HEK293 (cell line): ENCODE results near the gene RAB9A.

Experiments used
- CTCF ChIA-PET: fragments of 350-600 bp; formaldehyde crosslinking; extraction: SDS; loops from one replicate; lab custom pipeline; 2021; ENCODE audit warnings: antibody characterized with exemption; lab: Yijun Ruan, JAX
- POLR2A ChIA-PET: fragments of 300-600 bp; formaldehyde crosslinking; extraction: SDS; loops from one replicate; lab custom pipeline; 2020; ENCODE audit warnings: antibody characterized with exemption, inconsistent platforms; lab: Yijun Ruan, JAX
- H3K27ac ChIP-seq: fragments of 200-500 bp; sonication (Bioruptor generic); 2 replicates; pipeline ENCODE4 v1.5.1; 2014; ENCODE audit warnings: low read depth, low read length, control low read depth, inconsistent platforms; ENCODE audit errors: extremely low read depth
- H3K36me3 ChIP-seq, 2 experiments: fragments of 200-500 bp in 1 of 2; sonication (Bioruptor generic) in 1 of 2; 1 replicate in 1 of 2; 2 replicates in 1 of 2; pipeline ENCODE4 v1.5.1; 2014 to 2017; ENCODE audit warnings: inconsistent platforms in 2 of 2, low read length in 2 of 2; ENCODE audit not compliant: control insufficient read depth in 2 of 2, insufficient read depth in 1 of 2
- H3K4me1 ChIP-seq: fragments of 200-500 bp; sonication (Bioruptor generic); 2 replicates; pipeline ENCODE4 v1.5.1; 2014; ENCODE audit warnings: mild to moderate bottlenecking, low read length, inconsistent platforms; ENCODE audit not compliant: control insufficient read depth, insufficient read depth
- H3K4me3 ChIP-seq: 2 replicates; pipeline ENCODE4 v1.5.1; 2011; ENCODE audit warnings: low read depth, mild to moderate bottlenecking, control low read depth, low read length, moderate library complexity
- H3K9me3 ChIP-seq: fragments of 200-500 bp; sonication (Bioruptor generic); 2 replicates; pipeline ENCODE4 v1.5.1; 2014; ENCODE audit warnings: low read depth, low read length, inconsistent platforms; ENCODE audit not compliant: control insufficient read depth, insufficient read depth
- BCL11A ChIP-seq: fragments of 450-650 bp; formaldehyde crosslinking; IDR thresholded peaks from 2 replicates; pipeline ENCODE4 v1.5.1; 2016; ENCODE audit warnings: low read depth, missing biosample characterization, missing genetic modification characterization
- FEZF1 ChIP-seq: fragments of 450-650 bp; formaldehyde crosslinking; IDR thresholded peaks from 2 replicates; pipeline ENCODE4 v1.5.1; 2016; ENCODE audit warnings: missing biosample characterization, missing genetic modification characterization
- GLI2 ChIP-seq: fragments of 450-650 bp; formaldehyde crosslinking; IDR thresholded peaks from 2 replicates; pipeline ENCODE4; 2017; ENCODE audit warnings: missing biosample characterization, missing genetic modification characterization, low read depth, borderline replicate concordance
- GLIS2 ChIP-seq: fragments of 450-650 bp; formaldehyde crosslinking; IDR thresholded peaks from 2 replicates; pipeline ENCODE4 v1.5.1; 2016; ENCODE audit warnings: missing biosample characterization, missing genetic modification characterization
- HOXD13 ChIP-seq: sonication (generic); formaldehyde crosslinking; IDR thresholded peaks from 2 replicates; pipeline ENCODE4 v1.8.0; 2022; ENCODE audit warnings: missing genetic modification reagents, borderline replicate concordance
- KLF7 ChIP-seq: fragments of 450-650 bp; formaldehyde crosslinking; IDR thresholded peaks from 2 replicates; pipeline ENCODE4 v1.5.1; 2016; ENCODE audit warnings: missing biosample characterization, missing genetic modification characterization, borderline replicate concordance
- TCF7L2 ChIP-seq: IDR thresholded peaks from 2 replicates; pipeline ENCODE4 v1.6.1; 2011; ENCODE audit warnings: low read depth, mild to moderate bottlenecking, inconsistent platforms, low read length, moderate library complexity, borderline replicate concordance
- YY1 ChIP-seq: fragments of 450-650 bp; formaldehyde crosslinking; IDR thresholded peaks from 2 replicates; pipeline ENCODE4 v1.5.1; 2018; ENCODE audit warnings: missing biosample characterization, missing genetic modification characterization
- ZNF184 ChIP-seq: fragments of 450-650 bp; IDR thresholded peaks from 2 replicates; pipeline ENCODE4 v1.5.1; 2018; ENCODE audit warnings: missing biosample characterization, mild to moderate bottlenecking, missing genetic modification characterization
- ZNF2 ChIP-seq: fragments of 450-650 bp; formaldehyde crosslinking; IDR thresholded peaks from 2 replicates; pipeline ENCODE4 v1.5.1; 2016; ENCODE audit warnings: missing biosample characterization, missing genetic modification characterization
- ZNF211 ChIP-seq: fragments of 450-650 bp; formaldehyde crosslinking; IDR thresholded peaks from 2 replicates; pipeline ENCODE4 v1.5.1; 2016; ENCODE audit warnings: low read depth, missing biosample characterization, missing genetic modification characterization
- ZNF292 ChIP-seq: fragments of 450-650 bp; formaldehyde crosslinking; IDR thresholded peaks from 2 replicates; pipeline ENCODE4 v1.5.1; 2016; ENCODE audit warnings: low read depth, missing biosample characterization, missing genetic modification characterization, borderline replicate concordance
- ZNF302 ChIP-seq: fragments of 450-650 bp; formaldehyde crosslinking; IDR thresholded peaks from 2 replicates; pipeline ENCODE4 v1.5.1; 2016; ENCODE audit warnings: missing biosample characterization, missing genetic modification characterization, low read depth
- ZNF341 ChIP-seq: fragments of 450-650 bp; formaldehyde crosslinking; IDR thresholded peaks from 2 replicates; pipeline ENCODE4; 2016; ENCODE audit warnings: low read depth, missing biosample characterization, missing genetic modification characterization
- ZNF350 ChIP-seq: fragments of 450-650 bp; formaldehyde crosslinking; IDR thresholded peaks from 2 replicates; pipeline ENCODE4 v1.5.0; 2017; ENCODE audit warnings: missing biosample characterization, mild to moderate bottlenecking, missing genetic modification characterization
- ZNF404 ChIP-seq: fragments of 450-650 bp; formaldehyde crosslinking; IDR thresholded peaks from 2 replicates; pipeline ENCODE4 v1.5.1; 2017; ENCODE audit warnings: missing biosample characterization, missing genetic modification characterization
- ZNF529 ChIP-seq: fragments of 450-650 bp; formaldehyde crosslinking; IDR thresholded peaks from 2 replicates; pipeline ENCODE4 v1.5.1; 2017; ENCODE audit warnings: missing genetic modification characterization, missing biosample characterization; ENCODE audit not compliant: insufficient replicate concordance
- ZNF544 ChIP-seq: fragments of 450-650 bp; formaldehyde crosslinking; IDR thresholded peaks from 2 replicates; pipeline ENCODE4 v1.5.0; 2017; ENCODE audit warnings: missing biosample characterization, missing genetic modification characterization
- ZNF549 ChIP-seq: fragments of 450-650 bp; IDR thresholded peaks from 2 replicates; pipeline ENCODE4 v1.5.1; 2018; ENCODE audit warnings: missing biosample characterization, missing genetic modification characterization, mild to moderate bottlenecking, inconsistent platforms, moderate library complexity
- ZNF555 ChIP-seq: fragments of 450-650 bp; formaldehyde crosslinking; conservative IDR thresholded peaks from 2 replicates; pipeline ENCODE4 v1.5.1; 2017; ENCODE audit warnings: missing biosample characterization, mild to moderate bottlenecking, missing genetic modification characterization, inconsistent platforms
- ZNF560 ChIP-seq: fragments of 450-650 bp; formaldehyde crosslinking; IDR thresholded peaks from 2 replicates; pipeline ENCODE4 v1.5.1; 2017; ENCODE audit warnings: missing biosample characterization, missing genetic modification characterization, borderline replicate concordance
- ZNF571 ChIP-seq: fragments of 450-650 bp; formaldehyde crosslinking; IDR thresholded peaks from 2 replicates; pipeline ENCODE4 v1.5.0; 2017; ENCODE audit warnings: missing biosample characterization, missing genetic modification characterization
- ZNF660 ChIP-seq: fragments of 450-650 bp; IDR thresholded peaks from 2 replicates; pipeline ENCODE4 v1.5.1; 2018; ENCODE audit warnings: missing biosample characterization, mild to moderate bottlenecking, missing genetic modification characterization
- ZNF768 ChIP-seq: fragments of 450-650 bp; formaldehyde crosslinking; IDR thresholded peaks from 2 replicates; pipeline ENCODE4 v1.5.1; 2018; ENCODE audit warnings: missing biosample characterization, mild to moderate bottlenecking, missing genetic modification characterization
- ZNF785 ChIP-seq: fragments of 450-650 bp; formaldehyde crosslinking; IDR thresholded peaks from 2 replicates; pipeline ENCODE4 v1.5.1; 2016; ENCODE audit warnings: missing biosample characterization, missing genetic modification characterization
- ZSCAN23 ChIP-seq: fragments of 450-650 bp; formaldehyde crosslinking; IDR thresholded peaks from 2 replicates; pipeline ENCODE4 v1.5.1; 2016; ENCODE audit warnings: missing biosample characterization, missing genetic modification characterization
- TF ChIP-seq, protein P1 (sequence below): fragments of 450-650 bp; formaldehyde crosslinking; IDR thresholded peaks from 2 replicates; pipeline ENCODE4 v1.5.1; 2017; ENCODE audit warnings: missing biosample characterization, missing genetic modification characterization
- TF ChIP-seq, protein P2 (sequence below): IDR thresholded peaks from 2 replicates; pipeline ENCODE4 v1.6.1; 2011; ENCODE audit warnings: mild to moderate bottlenecking, low read depth, low read length, borderline replicate concordance
- TF ChIP-seq, protein P3 (sequence below): fragments of 450-650 bp; formaldehyde crosslinking; IDR thresholded peaks from 2 replicates; pipeline ENCODE4 v1.5.1; 2016; ENCODE audit warnings: missing biosample characterization, missing genetic modification characterization

RAB9A gene

DNA sequence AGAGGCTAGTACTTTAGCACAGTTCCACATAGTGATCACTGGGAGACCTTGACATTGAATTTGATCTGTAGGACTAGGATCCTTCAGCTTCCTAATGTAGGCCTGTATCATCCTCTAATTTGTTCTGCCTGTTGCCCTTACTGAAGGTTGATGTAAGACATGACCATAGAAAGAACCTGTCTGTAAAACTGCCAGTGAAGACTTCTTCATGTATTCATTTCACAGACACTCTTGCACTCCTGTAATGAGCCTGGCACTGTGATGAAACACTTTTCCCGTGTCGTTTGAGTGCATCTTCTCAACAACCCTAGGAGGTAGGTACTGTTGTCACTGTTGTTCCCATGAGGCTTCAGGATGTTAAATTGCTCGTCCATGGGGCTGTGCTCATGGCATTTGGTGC, 14.7 kb downstream of the RAB9A start:
- Histone ChIP-seq H3K27ac (no peak overlapping the region), H3K4me1 (0 out of 2 replicates have a peak, but pooled peaks cover 2% of the 10 kb centered on the region), H3K9me3 (no peaks in the 10 kb centered on the region), H3K4me3 (no peak overlapping the region), H3K36me3 (peaks cover 39 to 48% of the 10 kb centered on the region in 2 experiments)
- CTCF ChIA-PET, result interaction anchor here (1.7 kb wide), 1 partner anchor 47 kb away, joined by 4 read pairs; no protein-coding TSS in a partner anchor
- TF ChIP-seq GLI2 (tag by site-specific recombination) (no peak), GLIS2 (tag by site-specific recombination) (no peak), ZNF292 (no peak), ZNF785 (tag by site-specific recombination) (no peak)
- POLR2A ChIA-PET, result no interaction called here

DNA sequence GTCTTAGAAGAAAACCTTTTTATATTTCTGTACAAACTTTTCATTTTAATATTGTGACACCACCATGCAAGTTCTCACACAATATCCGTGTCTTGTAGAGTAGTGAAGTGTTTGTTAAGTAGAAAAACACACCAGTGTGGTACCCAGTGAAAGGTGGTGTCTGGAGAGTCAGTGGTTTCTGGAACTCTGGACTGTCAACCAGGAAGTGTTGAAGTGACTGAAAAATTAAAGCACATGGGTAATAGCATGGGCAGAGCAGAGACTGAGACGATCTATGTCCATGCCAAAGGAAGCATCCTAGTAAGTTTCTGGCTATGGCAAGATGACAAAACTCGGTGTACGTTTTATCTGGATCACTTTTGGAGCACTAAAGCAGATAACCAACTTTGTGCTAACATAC, 22.2 kb downstream of the RAB9A start:
- no peak for TF ChIP-seq TCF7L2
- TF ChIP-seq ZSCAN23 (tag by site-specific recombination), result no peak
- TF ChIP-seq ZNF350 (tag by site-specific recombination), result no peak
- no peak for TF ChIP-seq BCL11A
- no peak for TF ChIP-seq ZNF404
- no peak for TF ChIP-seq ZNF555
- no peak for TF ChIP-seq YY1 (tag by site-specific recombination)
- no peak for TF ChIP-seq ZNF785 (tag by site-specific recombination)
- TF ChIP-seq HOXD13, result no peak
- Histone ChIP-seq H3K9me3 (no peaks in the 10 kb centered on the region), H3K27ac (no peak overlapping the region), H3K4me3 (no peak overlapping the region), H3K4me1 (no peaks in the 10 kb centered on the region), H3K36me3 (peaks cover 75 to 87% of the 10 kb centered on the region in 2 experiments)
- POLR2A ChIA-PET, result interaction anchor here (0.6 to 1.8 kb wide), 4 partner anchors 12 to 50 kb away, joined by 3 to 7 read pairs (median 6); partner anchors contain the start of genes OFD1, RAB9A and TRAPPC2
- CTCF ChIA-PET, result interaction anchor here (0.6 kb wide), 1 partner anchor 8 kb away, joined by 3 read pairs; no protein-coding TSS in a partner anchor

DNA sequence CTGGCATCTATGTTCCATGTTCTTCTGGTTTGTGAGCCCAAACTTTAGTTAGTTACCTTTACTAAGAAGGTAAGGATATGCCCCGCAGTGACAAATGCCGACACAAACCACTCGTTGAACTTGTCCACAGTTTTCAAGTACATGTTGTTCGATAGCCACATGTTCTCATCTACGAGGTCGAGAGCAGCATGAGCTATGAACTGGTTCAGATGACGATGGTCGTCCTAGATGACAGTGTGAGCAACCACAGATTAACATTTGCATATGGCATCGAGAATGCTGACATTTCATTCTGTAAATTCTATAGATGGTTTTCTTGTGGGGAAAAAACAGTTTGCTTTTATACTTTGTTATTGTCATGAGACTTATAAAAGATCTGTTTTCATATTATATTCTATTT, 27.5 kb downstream of the RAB9A start:
- CTCF ChIA-PET, result interaction anchor here (0.6 to 1.3 kb wide), 7 partner anchors 16 to 309 kb away, joined by 3 to 4 read pairs (median 4); no protein-coding TSS in a partner anchor
- Histone ChIP-seq H3K27ac (no peak overlapping the region), H3K4me3 (no peak overlapping the region), H3K36me3 (peaks cover 77 to 84% of the 10 kb centered on the region in 2 experiments), H3K4me1 (no peaks in the 10 kb centered on the region), H3K9me3 (no peaks in the 10 kb centered on the region)
- POLR2A ChIA-PET, result interaction anchor here (0.5 to 2.2 kb wide), 2 partner anchors 18 to 25 kb away, joined by 3 to 9 read pairs; partner anchors contain the start of genes OFD1 and TRAPPC2
- TF ChIP-seq ZNF341, result no peak
- TF ChIP-seq ZNF184 (tag by site-specific recombination), result no peak
- no peak for TF ChIP-seq ZNF529
- TF ChIP-seq, protein P1, sequence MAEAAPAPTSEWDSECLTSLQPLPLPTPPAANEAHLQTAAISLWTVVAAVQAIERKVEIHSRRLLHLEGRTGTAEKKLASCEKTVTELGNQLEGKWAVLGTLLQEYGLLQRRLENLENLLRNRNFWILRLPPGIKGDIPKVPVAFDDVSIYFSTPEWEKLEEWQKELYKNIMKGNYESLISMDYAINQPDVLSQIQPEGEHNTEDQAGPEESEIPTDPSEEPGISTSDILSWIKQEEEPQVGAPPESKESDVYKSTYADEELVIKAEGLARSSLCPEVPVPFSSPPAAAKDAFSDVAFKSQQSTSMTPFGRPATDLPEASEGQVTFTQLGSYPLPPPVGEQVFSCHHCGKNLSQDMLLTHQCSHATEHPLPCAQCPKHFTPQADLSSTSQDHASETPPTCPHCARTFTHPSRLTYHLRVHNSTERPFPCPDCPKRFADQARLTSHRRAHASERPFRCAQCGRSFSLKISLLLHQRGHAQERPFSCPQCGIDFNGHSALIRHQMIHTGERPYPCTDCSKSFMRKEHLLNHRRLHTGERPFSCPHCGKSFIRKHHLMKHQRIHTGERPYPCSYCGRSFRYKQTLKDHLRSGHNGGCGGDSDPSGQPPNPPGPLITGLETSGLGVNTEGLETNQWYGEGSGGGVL, result no peak
- TF ChIP-seq ZNF2, result no peak
- no peak for TF ChIP-seq FEZF1 (tag by site-specific recombination)
- TF ChIP-seq KLF7 (tag by site-specific recombination), result no peak
- no peak for TF ChIP-seq ZNF768 (tag by site-specific recombination)
- no peak for TF ChIP-seq ZNF660 (tag by site-specific recombination)
- no peak for TF ChIP-seq ZNF571
- TF ChIP-seq ZNF211 (tag by site-specific recombination), result no peak
- TF ChIP-seq ZNF544 (tag by site-specific recombination), result no peak
- TF ChIP-seq GLIS2 (tag by site-specific recombination), result no peak
- TF ChIP-seq ZNF549 (tag by site-specific recombination), result no peak
- TF ChIP-seq ZNF560 (tag by site-specific recombination), result no peak
- TF ChIP-seq, protein P2, sequence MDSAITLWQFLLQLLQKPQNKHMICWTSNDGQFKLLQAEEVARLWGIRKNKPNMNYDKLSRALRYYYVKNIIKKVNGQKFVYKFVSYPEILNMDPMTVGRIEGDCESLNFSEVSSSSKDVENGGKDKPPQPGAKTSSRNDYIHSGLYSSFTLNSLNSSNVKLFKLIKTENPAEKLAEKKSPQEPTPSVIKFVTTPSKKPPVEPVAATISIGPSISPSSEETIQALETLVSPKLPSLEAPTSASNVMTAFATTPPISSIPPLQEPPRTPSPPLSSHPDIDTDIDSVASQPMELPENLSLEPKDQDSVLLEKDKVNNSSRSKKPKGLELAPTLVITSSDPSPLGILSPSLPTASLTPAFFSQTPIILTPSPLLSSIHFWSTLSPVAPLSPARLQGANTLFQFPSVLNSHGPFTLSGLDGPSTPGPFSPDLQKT, result no peak
- TF ChIP-seq, protein P3, sequence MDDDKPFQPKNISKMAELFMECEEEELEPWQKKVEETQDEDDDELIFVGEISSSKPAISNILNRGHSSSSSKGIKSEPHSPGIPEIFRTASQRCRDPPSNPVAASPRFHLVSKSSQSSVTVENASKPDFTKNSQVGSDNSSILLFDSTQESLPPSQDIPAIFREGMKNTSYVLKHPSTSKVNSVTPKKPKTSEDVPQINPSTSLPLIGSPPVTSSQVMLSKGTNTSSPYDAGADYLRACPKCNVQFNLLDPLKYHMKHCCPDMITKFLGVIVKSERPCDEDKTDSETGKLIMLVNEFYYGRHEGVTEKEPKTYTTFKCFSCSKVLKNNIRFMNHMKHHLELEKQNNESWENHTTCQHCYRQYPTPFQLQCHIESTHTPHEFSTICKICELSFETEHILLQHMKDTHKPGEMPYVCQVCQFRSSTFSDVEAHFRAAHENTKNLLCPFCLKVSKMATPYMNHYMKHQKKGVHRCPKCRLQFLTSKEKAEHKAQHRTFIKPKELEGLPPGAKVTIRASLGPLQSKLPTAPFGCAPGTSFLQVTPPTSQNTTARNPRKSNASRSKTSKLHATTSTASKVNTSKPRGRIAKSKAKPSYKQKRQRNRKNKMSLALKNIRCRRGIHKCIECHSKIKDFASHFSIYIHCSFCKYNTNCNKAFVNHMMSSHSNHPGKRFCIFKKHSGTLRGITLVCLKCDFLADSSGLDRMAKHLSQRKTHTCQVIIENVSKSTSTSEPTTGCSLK (tag by site-specific recombination), result no peak
- TF ChIP-seq ZNF302 (tag by site-specific recombination), result no peak
- TF ChIP-seq YY1 (tag by site-specific recombination), result no peak
